CD14-positive monocyte (primary cell): Measurements from ENCODE around the gene FANCL. TPM values are rescaled to one million over a fixed set of nuclear protein-coding genes. Genes with fewer than 3 reads are reported as not detected.
"Not testable (repeated sequence)": the region's sequence is repeated elsewhere in the genome, so short reads cannot be mapped to it uniquely, and the experiment has no call there.

ENCODE experiments used
- DNase-seq, 3 donors: peaks; one replicate each; pipeline ENCODE4 v3.0.0-alpha.2; 2011 to 2022
- H2AFZ ChIP-seq: 2 replicates; pipeline ENCODE4 v1.6.0; 2012; ENCODE audit warnings: mild to moderate bottlenecking, low read depth, low read length, inconsistent platforms; ENCODE audit not compliant: insufficient read depth, poor library complexity, severe bottlenecking
- H3K27ac ChIP-seq, 2 donors: 1 replicate in 1 of 2; 2 replicates in 1 of 2; pipeline ENCODE4 v1.5.1; 2012 to 2013; ENCODE audit warnings: low read length in 2 of 2, control low read depth in 1 of 2, inconsistent platforms in 1 of 2, low read depth in 1 of 2, mild to moderate bottlenecking in 1 of 2
- H3K27me3 ChIP-seq, 2 donors: one replicate each; pipeline versions ENCODE4 v1.6.0 to v1.6.1; 2011 to 2013; ENCODE audit warnings: low read length in 2 of 2; ENCODE audit not compliant: control insufficient read depth in 2 of 2, insufficient read depth in 2 of 2
- H3K36me3 ChIP-seq, 2 donors: replicated peaks in 1 of 2; 1 replicate in 1 of 2; 2 replicates in 1 of 2; pipeline versions ENCODE4 v1.5.1 to v1.6.1; 2012 to 2013; ENCODE audit warnings: low read length in 2 of 2, control low read depth in 1 of 2, inconsistent platforms in 1 of 2, mild to moderate bottlenecking in 1 of 2; ENCODE audit not compliant: insufficient read depth in 2 of 2, control insufficient read depth in 1 of 2
- H3K4me1 ChIP-seq, 2 donors: 1 replicate in 1 of 2; 2 replicates in 1 of 2; pipeline versions ENCODE4 v1.5.1 to v1.6.1; 2012 to 2013; ENCODE audit warnings: low read length in 2 of 2, control low read depth in 1 of 2, inconsistent platforms in 1 of 2, mild to moderate bottlenecking in 1 of 2, moderate library complexity in 1 of 2; ENCODE audit not compliant: insufficient read depth in 2 of 2, control insufficient read depth in 1 of 2
- H3K4me2 ChIP-seq: replicated peaks from 2 replicates; pipeline ENCODE3; 2012; ENCODE audit warnings: low read length, moderate library complexity, mild to moderate bottlenecking; ENCODE audit not compliant: poor library complexity, severe bottlenecking; ENCODE audit errors: extremely low read depth
- H3K4me3 ChIP-seq, 3 experiments: fragments of 200-600 bp in 1 of 3; sonication (generic) in 1 of 3; replicated peaks in 1 of 3; 1 replicate in 2 of 3; 2 replicates in 1 of 3; pipeline ENCODE4 v1.5.1; 2011 to 2013; ENCODE audit warnings: low read length in 3 of 3, mild to moderate bottlenecking in 3 of 3, control low read depth in 2 of 3, low read depth in 2 of 3, inconsistent platforms in 1 of 3, moderate library complexity in 1 of 3
- H3K79me2 ChIP-seq: 2 replicates; pipeline ENCODE4 v1.6.0; 2012; ENCODE audit warnings: mild to moderate bottlenecking, control low read depth, inconsistent platforms, low read length, moderate library complexity; ENCODE audit not compliant: insufficient read depth
- H3K9ac ChIP-seq: 2 replicates; pipeline ENCODE4 v1.6.0; 2017; ENCODE audit warnings: low read length, mild to moderate bottlenecking; ENCODE audit not compliant: insufficient read depth, poor library complexity, severe bottlenecking
- H3K9me3 ChIP-seq, 2 donors: replicated peaks in 1 of 2; 1 replicate in 1 of 2; 2 replicates in 1 of 2; pipeline versions ENCODE4 v1.5.1 to v1.6.1; 2012 to 2013; ENCODE audit warnings: low read length in 2 of 2, control low read depth in 1 of 2; ENCODE audit not compliant: control insufficient read depth in 1 of 2, insufficient read depth in 1 of 2
- H4K20me1 ChIP-seq: 2 replicates; pipeline ENCODE4 v1.6.0; 2012; ENCODE audit warnings: mild to moderate bottlenecking, low read length, control low read depth, moderate library complexity; ENCODE audit not compliant: insufficient read depth
- H3K27ac Mint-ChIP-seq, 7 donors: one replicate each; pipeline ENCODE4 v1.8.0; 2020; ENCODE audit warnings: mild to moderate bottlenecking in 7 of 7, mixed read lengths in 7 of 7, moderate library complexity in 6 of 7, inconsistent platforms in 2 of 7
- H3K27me3 Mint-ChIP-seq, 3 donors: one replicate each; pipeline ENCODE4 v1.8.0; 2021 to 2022; ENCODE audit warnings: low read depth in 3 of 3, mild to moderate bottlenecking in 3 of 3, mixed read lengths in 3 of 3, moderate library complexity in 3 of 3, inconsistent platforms in 1 of 3
- H3K36me3 Mint-ChIP-seq, 2 donors: one replicate each; pipeline ENCODE4 v1.8.0; 2020; ENCODE audit warnings: mixed read lengths in 2 of 2, inconsistent platforms in 1 of 2, mild to moderate bottlenecking in 1 of 2
- H3K4me1 Mint-ChIP-seq: one replicate; pipeline ENCODE4 v1.8.0; 2020; ENCODE audit warnings: mild to moderate bottlenecking, mixed read lengths
- H3K4me3 Mint-ChIP-seq, 2 donors: one replicate each; pipeline ENCODE4 v1.8.0; 2020; ENCODE audit warnings: mild to moderate bottlenecking in 2 of 2, mixed read lengths in 2 of 2, moderate library complexity in 1 of 2
- H3K9me3 Mint-ChIP-seq, 7 donors: one replicate each; pipeline ENCODE4 v1.8.0; 2020 to 2022; ENCODE audit warnings: mixed read lengths in 7 of 7, mild to moderate bottlenecking in 6 of 7, moderate library complexity in 6 of 7, inconsistent platforms in 2 of 7
- CTCF ChIP-seq: fragments of 200-600 bp; IDR thresholded peaks from one replicate; pipeline ENCODE4 v1.8.0; 2022; ENCODE audit warnings: antibody characterized with exemption, mild to moderate bottlenecking
- WGBS: methylation state at CpG from one replicate; pipeline ENCODE4 v1.1.5; 2013; ENCODE audit warnings: missing lambda C conversion rate; ENCODE audit not compliant: insufficient coverage; 5-methylcytosine and 5-hydroxymethylcytosine counted together
- intact Hi-C, 2 donors: fragments of 100-400 bp; cut with micrococcal nuclease; formaldehyde crosslinking; loops; one replicate each; pipeline versions ENCODE4 v1.15.0 to v1.15.1; 2023
- polyA plus RNA-seq, 3 donors: library from polyadenylated mRNA; depleted of rRNA in 1 of 3; unstranded in 2 of 3; stranded (reverse) in 1 of 3; fragments of 300-500 nt in 2 of 3; fragments of >200 nt in 1 of 3; fragmentation: Illumina TruSeq in 2 of 3; gene quantifications; 1 replicate in 2 of 3; 2 replicates in 1 of 3; pipeline ENCODE4 v1.2.3, GENCODE V29; 2012 to 2021

FANCL gene
- polyA plus RNA-seq, 3 donors = 2.2 to 2.6 (median 2.5) TPM

GRCh38 chr2:58251331-58252201, 10.4 kb upstream of the FANCL start:
- not testable (repeated sequence) for H3K4me1 Mint-ChIP-seq, H3K27me3 ChIP-seq, H3K36me3 Mint-ChIP-seq

GRCh38 chr2:58241546-58241864, 380 bp upstream of the FANCL start:
- H3K36me3 Mint-ChIP-seq = no peaks in the 10 kb centered on the region
- no peaks in the 10 kb centered on the region for H3K9me3 ChIP-seq
- H3K4me1 ChIP-seq = peaks cover 7 to 9% of the 10 kb centered on the region in 2 donors
- H3K36me3 ChIP-seq = no peaks in the 10 kb centered on the region
- peak overlapping the region; percentile 94 for H3K4me2 ChIP-seq
- H3K27ac ChIP-seq = peak overlapping the region; percentile 33 to 73
- no peak for TF ChIP-seq CTCF
- H3K27ac Mint-ChIP-seq = peak overlapping the region in 6 of 7 donors; percentile 61 to 89 (median 86)
- H3K4me1 Mint-ChIP-seq = peaks cover 21% of the 10 kb centered on the region
- H3K79me2 ChIP-seq = peaks cover 45% of the 10 kb centered on the region
- peak overlapping the region; percentile 96 for H3K4me3 Mint-ChIP-seq
- no peaks in the 10 kb centered on the region for H3K27me3 ChIP-seq
- no CpG with 5 or more reads among the region's 2 CpGs for WGBS
- H4K20me1 ChIP-seq = no peaks in the 10 kb centered on the region
- H3K27me3 Mint-ChIP-seq = peaks cover 0 to 6% (median 2%) of the 10 kb centered on the region in 3 donors
- H2AFZ ChIP-seq = peak overlapping the region; percentile 91
- intact Hi-C loops = no loop called here
- H3K9me3 Mint-ChIP-seq = no peaks in the 10 kb centered on the region
- H3K9ac ChIP-seq = peak overlapping the region; percentile 72
- H3K4me3 ChIP-seq = peak overlapping the region; percentile 71 to 85 (median 75)
- no peak for DNase-seq

More at GRCh38 chr2:58251331-58252201, 10.4 kb upstream of the FANCL start:
- H4K20me1 ChIP-seq, H3K79me2 ChIP-seq, H3K9me3 ChIP-seq, H3K4me1 ChIP-seq, H3K9me3 Mint-ChIP-seq, H3K27ac Mint-ChIP-seq, intact Hi-C loops, H3K27ac ChIP-seq, DNase-seq, H3K36me3 ChIP-seq, H3K4me3 Mint-ChIP-seq, H3K4me2 ChIP-seq, H3K9ac ChIP-seq, H3K27me3 Mint-ChIP-seq, H2AFZ ChIP-seq, H3K4me3 ChIP-seq: not testable (repeated sequence)
- 98% methylated on average over 17 of the region's 43 CpGs for WGBS
